ENCODE measurements around the gene DISP1. TPM values are rescaled to one million over a fixed set of nuclear protein-coding genes. Genes with fewer than 3 reads are reported as not detected.

Gene DISP1
- total and polyA plus RNA-seq, 2 experiments from 2014 or later: 2.4 to 4.4 TPM

- DNase-seq (ENCODE audit: low spot score) (no peak), ATAC-seq (no peak)
- H4K20me1 ChIP-seq (replicated peaks; ENCODE audit: insufficient read depth): no peaks in the 10 kb centered on the region; the same call in 1 of the 2 replicates
- no peak overlapping the region for H3K4me2 ChIP-seq
- TF ChIP-seq CTCF (conservative IDR thresholded peaks at IDR 0.05; ENCODE audit: low read depth in 2 of 2) (no peak), EZH2phosphoT487 (IDR thresholded peaks at IDR 0.05; ENCODE audit: unreplicated experiment) (no peak), ZNF114 (CRISPR knock-in tag; IDR thresholded peaks at IDR 0.05) (no peak), ZNF462 (CRISPR knock-in tag; IDR thresholded peaks at IDR 0.05) (no peak), STAT1 (IDR thresholded peaks at IDR 0.05; ENCODE audit: unreplicated experiment) (no peak), ZNF331 (CRISPR knock-in tag; IDR thresholded peaks at IDR 0.05; ENCODE audit: low read depth) (no peak), ETS1 (IDR thresholded peaks at IDR 0.05) (no peak), REST (IDR thresholded peaks at IDR 0.05; ENCODE audit: unreplicated experiment) (no peak), CREB1 (CRISPR knock-in tag; IDR thresholded peaks at IDR 0.05; ENCODE audit: low read depth) (no peak), JUNB (IDR thresholded peaks at IDR 0.05; ENCODE audit: unreplicated experiment) (no peak), POLR2AphosphoS5 (IDR thresholded peaks at IDR 0.05; ENCODE audit: low read depth) (no peak), EZH2 (IDR thresholded peaks at IDR 0.05; ENCODE audit: low read depth, unreplicated experiment) (no peak), NANOG (IDR thresholded peaks at IDR 0.05; ENCODE audit: borderline replicate concordance) (no peak)
- H3F3A ChIP-seq (replicated peaks; ENCODE audit: low read depth): no peaks in the 10 kb centered on the region
- H3K9me2 ChIP-seq (ENCODE audit: insufficient read depth): no peaks in the 10 kb centered on the region
- no peak overlapping the region for H3K4me3 Mint-ChIP-seq
- H3K4me3 ChIP-seq: no peak overlapping the region
- H3K27me3 ChIP-seq (ENCODE audit: insufficient read depth): no peaks in the 10 kb centered on the region
- peaks cover 57% of the 10 kb centered on the region for H3K4me1 Mint-ChIP-seq
- no peaks in the 10 kb centered on the region for H3K36me3 Mint-ChIP-seq (ENCODE audit: low read depth)
- peaks cover 45% of the 10 kb centered on the region for H3K79me2 ChIP-seq (replicated peaks; ENCODE audit: insufficient read depth)
- no peak overlapping the region for H3K27ac ChIP-seq (ENCODE audit: low read depth)
- H3K27me3 Mint-ChIP-seq (ENCODE audit: insufficient read depth, low read depth, poor library complexity): peaks cover 1% of the 10 kb centered on the region
- no peak overlapping the region for H2AFZ ChIP-seq
- H3K4me1 ChIP-seq (ENCODE audit: insufficient read depth): peaks cover 21% of the 10 kb centered on the region
- H3K27ac Mint-ChIP-seq: no peak overlapping the region
- no peaks in the 10 kb centered on the region for H3K9me3 Mint-ChIP-seq
- no peaks in the 10 kb centered on the region for H3K36me3 ChIP-seq (ENCODE audit: insufficient read depth)
Observed at GRCh38 chr1:222820171-222820712, 5.4 kb downstream of the DISP1 start.
